Measurements from ENCODE around the gene LTBP1.

Gene LTBP1

GRCh38 chr2:33106115-33106514 is 159.4 kb downstream of the LTBP1 start:
- in situ Hi-C loops (cut with MboI; ENCODE audit: low sequenced_read_pairs), result no loop called here

GRCh38 chr2:33107690-33108482 is 161.1 kb downstream of the LTBP1 start:
- in situ Hi-C loops (cut with MboI; ENCODE audit: low sequenced_read_pairs), result no loop called here

GRCh38 chr2:33108483-33109443 is 162.0 kb downstream of the LTBP1 start:
- in situ Hi-C loops (cut with MboI; ENCODE audit: low sequenced_read_pairs), result no loop called here

- in situ Hi-C loops (cut with MboI; ENCODE audit: low sequenced_read_pairs), result no loop called here
Measured at GRCh38 chr2:33110461-33110860, 163.7 kb downstream of the LTBP1 start.

- in situ Hi-C loops (cut with MboI; ENCODE audit: low sequenced_read_pairs), result no loop called here
Measured at GRCh38 chr2:33111002-33111446, 164.3 kb downstream of the LTBP1 start.

- in situ Hi-C loops (cut with MboI; ENCODE audit: low sequenced_read_pairs), result no loop called here
Measured at GRCh38 chr2:33115196-33115595, 168.4 kb downstream of the LTBP1 start.

GRCh38 chr2:33115728-33116127 is 169.0 kb downstream of the LTBP1 start:
- in situ Hi-C loops (cut with MboI; ENCODE audit: low sequenced_read_pairs), result no loop called here

- in situ Hi-C loops (cut with MboI; ENCODE audit: low sequenced_read_pairs), result no loop called here
Measured at GRCh38 chr2:33116799-33117198, 170.0 kb downstream of the LTBP1 start.

- in situ Hi-C loops (cut with MboI; ENCODE audit: low sequenced_read_pairs), result no loop called here
Measured at GRCh38 chr2:33118651-33119050, 171.9 kb downstream of the LTBP1 start.

- in situ Hi-C loops (cut with MboI; ENCODE audit: low sequenced_read_pairs), result no loop called here
Measured at GRCh38 chr2:33121416-33121815, 174.7 kb downstream of the LTBP1 start.

- in situ Hi-C loops (cut with MboI; ENCODE audit: low sequenced_read_pairs), result no loop called here
Measured at GRCh38 chr2:33121925-33122324, 175.2 kb downstream of the LTBP1 start.

- in situ Hi-C loops (cut with MboI; ENCODE audit: low sequenced_read_pairs), result no loop called here
Measured at GRCh38 chr2:33122726-33123125, 176.0 kb downstream of the LTBP1 start.

- in situ Hi-C loops (cut with MboI; ENCODE audit: low sequenced_read_pairs), result no loop called here
Measured at GRCh38 chr2:33123216-33123615, 176.5 kb downstream of the LTBP1 start.

GRCh38 chr2:33126552-33126951 is 179.8 kb downstream of the LTBP1 start:
- in situ Hi-C loops (cut with MboI; ENCODE audit: low sequenced_read_pairs), result no loop called here

GRCh38 chr2:33126958-33127357 is 180.2 kb downstream of the LTBP1 start:
- in situ Hi-C loops (cut with MboI; ENCODE audit: low sequenced_read_pairs), result no loop called here

- in situ Hi-C loops (cut with MboI; ENCODE audit: low sequenced_read_pairs), result no loop called here
Measured at GRCh38 chr2:33129263-33130053, 182.7 kb downstream of the LTBP1 start.

- in situ Hi-C loops (cut with MboI; ENCODE audit: low sequenced_read_pairs), result no loop called here
Measured at GRCh38 chr2:33130054-33130447, 183.3 kb downstream of the LTBP1 start.

GRCh38 chr2:33130544-33130943 is 183.8 kb downstream of the LTBP1 start:
- in situ Hi-C loops (cut with MboI; ENCODE audit: low sequenced_read_pairs), result no loop called here

- in situ Hi-C loops (cut with MboI; ENCODE audit: low sequenced_read_pairs), result no loop called here
Measured at GRCh38 chr2:33131111-33131510, 184.4 kb downstream of the LTBP1 start.

GRCh38 chr2:33131749-33132148 is 185.0 kb downstream of the LTBP1 start:
- in situ Hi-C loops (cut with MboI; ENCODE audit: low sequenced_read_pairs), result no loop called here

- in situ Hi-C loops (cut with MboI; ENCODE audit: low sequenced_read_pairs), result no loop called here
Measured at GRCh38 chr2:33133454-33133952, 186.8 kb downstream of the LTBP1 start.

All from HL-60/S4 treated with phorbol 12-myristate 13-acetate at 8.2 ng/mL for 4 days and 3 days (cell line).